HCT116 (cell line): Measurements from ENCODE around the gene MBTPS1. TPM values are rescaled to one million over a fixed set of nuclear protein-coding genes. Genes with fewer than 3 reads are reported as not detected.
A peak's percentile ranks its signal among the peaks of the same experiment; 100 is the strongest.

ENCODE experiments used
- ATAC-seq: fragments of 200-7000 bp; cut with Tn5 transposase; 2 replicates; pipeline ENCODE4 v1.9.1; 2020; ENCODE audit warnings: mild to moderate bottlenecking, moderate library complexity
- BruUV-seq: library from RNA; stranded (reverse); fragments of 400-500 nt; replicated peaks from 2 replicates; lab custom pipeline; 2021; lab: Mats Ljungman, UMichigan
- CTCF ChIA-PET: fragments of 300-600 bp; sonication (Branson Sonifier 250); formaldehyde crosslinking; loops from one replicate; lab custom pipeline; 2021; ENCODE audit warnings: antibody characterized with exemption; lab: Charles Lee
- POLR2A ChIA-PET: fragments of 300-600, 350-600 bp; sonication (Branson Sonifier 250); formaldehyde crosslinking; loops from one replicate; lab custom pipeline; 2021; ENCODE audit warnings: antibody characterized with exemption; lab: Charles Lee
- RAD21 ChIA-PET, 2 experiments: fragments of 300-600 bp; sonication (Branson Sonifier 250); formaldehyde crosslinking; loops; one replicate each; lab custom pipeline; 2023; ENCODE audit warnings: low total read pairs in 2 of 2; ENCODE audit not compliant: uncharacterized antibody in 2 of 2, unreplicated experiment in 2 of 2, low non-redundant PET in 1 of 2; lab: Charles Lee
- DNase-seq: peaks from one replicate; pipeline ENCODE4 v3.0.0-alpha.2; 2010; ENCODE audit warnings: low read depth, low spot score
- H2AFZ ChIP-seq: fragments of 200-600 bp; shearing (Covaris generic), sonication (generic); 2 replicates; pipeline ENCODE4 v1.6.1; 2017; ENCODE audit warnings: low read depth, mixed run types, mixed read lengths, antibody characterized with exemption, low read length; ENCODE audit not compliant: poor library complexity, severe bottlenecking
- H3K27ac ChIP-seq: 2 replicates; pipeline ENCODE4 v1.5.1; 2012; ENCODE audit warnings: low read depth, low read length
- H3K27me3 ChIP-seq: fragments of 200-600 bp; sonication (generic); 2 replicates; pipeline ENCODE4 v1.6.1; 2016; ENCODE audit warnings: mixed run types, low read length, mixed read lengths; ENCODE audit not compliant: insufficient read depth
- H3K36me3 ChIP-seq, 2 experiments: fragments of 200-500 bp in 1 of 2; fragments of 200-600 bp in 1 of 2; sonication (Bioruptor generic) in 1 of 2; sonication (generic) in 1 of 2; 2 replicates each; pipeline versions ENCODE4 v1.5.1 to v1.6.1; 2014 to 2016; ENCODE audit warnings: low read length in 2 of 2, inconsistent platforms in 1 of 2, mixed read lengths in 1 of 2, mixed run types in 1 of 2; ENCODE audit not compliant: insufficient read depth in 2 of 2, control insufficient read depth in 1 of 2
- H3K4me1 ChIP-seq, 2 experiments: fragments of 200-600 bp in 1 of 2; sonication (generic) in 1 of 2; 2 replicates each; pipeline versions ENCODE4 v1.5.1 to v1.6.1; 2012 to 2017; ENCODE audit warnings: low read length in 2 of 2, inconsistent platforms in 1 of 2, mild to moderate bottlenecking in 1 of 2, mixed read lengths in 1 of 2, mixed run types in 1 of 2, moderate library complexity in 1 of 2; ENCODE audit not compliant: insufficient read depth in 2 of 2, control insufficient read depth in 1 of 2
- H3K4me2 ChIP-seq: fragments of 200-600 bp; sonication (generic); 2 replicates; pipeline ENCODE4 v1.6.1; 2017; ENCODE audit warnings: mixed run types, low read length, mixed read lengths
- H3K4me3 ChIP-seq, 2 experiments: fragments of 200-600 bp in 1 of 2; sonication (generic) in 1 of 2; replicated peaks in 1 of 2; 2 replicates each; pipeline ENCODE4 v1.5.1; 2011 to 2016; ENCODE audit warnings: low read length in 2 of 2, control low read depth in 1 of 2, low read depth in 1 of 2, mild to moderate bottlenecking in 1 of 2, mixed read lengths in 1 of 2, mixed run types in 1 of 2
- H3K79me2 ChIP-seq: fragments of 200-600 bp; sonication (generic); 2 replicates; pipeline ENCODE4 v1.6.1; 2017; ENCODE audit warnings: mild to moderate bottlenecking, mixed run types, low read length, moderate library complexity, mixed read lengths; ENCODE audit not compliant: insufficient read depth
- H3K9ac ChIP-seq: fragments of 200-600 bp; sonication (generic); 2 replicates; pipeline ENCODE4 v1.6.1; 2016; ENCODE audit warnings: low read length, mixed read lengths
- H3K9me2 ChIP-seq: fragments of 200-600 bp; sonication (generic), shearing (Covaris generic); 2 replicates; pipeline ENCODE4 v1.6.1; 2017; ENCODE audit warnings: mixed run types, mild to moderate bottlenecking, moderate library complexity; ENCODE audit not compliant: insufficient read depth
- H3K9me3 ChIP-seq, 2 experiments: fragments of 200-500 bp in 1 of 2; fragments of 200-600 bp in 1 of 2; sonication (Bioruptor generic) in 1 of 2; sonication (generic) in 1 of 2; 2 replicates each; pipeline ENCODE4 v1.6.1; 2014 to 2017; ENCODE audit warnings: low read length in 2 of 2, mixed read lengths in 2 of 2, inconsistent platforms in 1 of 2, low read depth in 1 of 2, mild to moderate bottlenecking in 1 of 2, mixed run types in 1 of 2, moderate library complexity in 1 of 2; ENCODE audit not compliant: control insufficient read depth in 1 of 2, insufficient read depth in 1 of 2
- H4K20me1 ChIP-seq: fragments of 200-600 bp; sonication (generic), shearing (Covaris generic); 2 replicates; pipeline ENCODE4 v1.6.1; 2017; ENCODE audit warnings: mixed run types, mild to moderate bottlenecking, moderate library complexity; ENCODE audit not compliant: insufficient read depth
- CBX3 ChIP-seq: IDR thresholded peaks from 2 replicates; pipeline ENCODE4 v1.6.1; 2012; ENCODE audit warnings: low read depth
- CEBPB ChIP-seq: IDR thresholded peaks from 2 replicates; pipeline ENCODE4 v1.6.1; 2012; ENCODE audit warnings: low read depth
- EGR1 ChIP-seq: IDR thresholded peaks from 2 replicates; pipeline ENCODE4 v1.6.1; 2012; ENCODE audit warnings: low read depth
- ELF1 ChIP-seq: IDR thresholded peaks from 2 replicates; pipeline ENCODE4 v1.6.1; 2012; ENCODE audit warnings: low read depth, borderline replicate concordance
- EZH2 ChIP-seq: fragments of 200-600 bp; sonication (generic); IDR thresholded peaks from 2 replicates; pipeline ENCODE4 v1.6.1; 2017; ENCODE audit warnings: antibody characterized with exemption, mixed run types
- EZH2phosphoT487 ChIP-seq: fragments of 200-600 bp; IDR thresholded peaks from 2 replicates; pipeline ENCODE4 v1.6.1; 2018; ENCODE audit warnings: antibody characterized with exemption, borderline replicate concordance
- FOSL1 ChIP-seq: IDR thresholded peaks from 2 replicates; pipeline ENCODE4 v1.6.1; 2012; ENCODE audit warnings: low read depth
- JUND ChIP-seq: IDR thresholded peaks from 2 replicates; pipeline ENCODE4 v1.6.1; 2012
- POLR2A ChIP-seq: IDR thresholded peaks from 2 replicates; pipeline ENCODE4 v1.7.0; 2011; ENCODE audit warnings: borderline replicate concordance; ENCODE audit not compliant: insufficient read depth, insufficient read length; ENCODE audit errors: extremely low read depth
- POLR2AphosphoS5 ChIP-seq: IDR thresholded peaks from 2 replicates; pipeline ENCODE4 v1.6.1; 2011; ENCODE audit warnings: mild to moderate bottlenecking, low read depth, low read length, moderate library complexity
- RAD21 ChIP-seq: IDR thresholded peaks from 2 replicates; pipeline ENCODE4 v1.6.1; 2012; ENCODE audit warnings: low read depth, mild to moderate bottlenecking
- SIN3A ChIP-seq: IDR thresholded peaks from 2 replicates; pipeline ENCODE4 v1.6.1; 2012; ENCODE audit warnings: low read depth
- SP1 ChIP-seq: IDR thresholded peaks from 2 replicates; pipeline ENCODE4 v1.6.1; 2012; ENCODE audit warnings: low read depth
- TCF7L2 ChIP-seq: IDR thresholded peaks from 2 replicates; pipeline ENCODE4 v1.7.0; 2011; ENCODE audit warnings: borderline replicate concordance, inconsistent platforms; ENCODE audit not compliant: insufficient read depth, insufficient read length; ENCODE audit errors: extremely low read depth
- YY1 ChIP-seq: IDR thresholded peaks from 2 replicates; pipeline ENCODE4 v1.6.1; 2011; ENCODE audit warnings: low read length, low read depth, moderate library complexity, mild to moderate bottlenecking; ENCODE audit not compliant: insufficient replicate concordance; ENCODE audit errors: extremely low read depth
- ZNF274 ChIP-seq: fragments of 200-500 bp; sonication (Bioruptor generic); IDR thresholded peaks from 2 replicates; pipeline ENCODE4 v1.6.1; 2014; ENCODE audit warnings: mild to moderate bottlenecking, low read depth, low read length, inconsistent platforms
- intact Hi-C: fragments of 100-400 bp; cut with micrococcal nuclease; formaldehyde crosslinking; loops from 2 replicates; pipeline ENCODE4 v1.10.0; 2022
- total RNA-seq: library from RNA; stranded (reverse); gene quantifications from one replicate; pipeline ENCODE4 v1.2.1, GENCODE V29; 2021; ENCODE audit not compliant: unreplicated experiment
- TF ChIP-seq, protein P1 (sequence below): IDR thresholded peaks from 2 replicates; pipeline ENCODE4 v1.6.1; 2012
- TF ChIP-seq, protein P2 (sequence below), 3 experiments: fragments of 200-600 bp in 1 of 3; sonication (generic) in 1 of 3; IDR thresholded peaks in 2 of 3; conservative IDR thresholded peaks in 1 of 3; 2 replicates each; pipeline ENCODE4 v1.5.1; 2012 to 2017; ENCODE audit warnings: low read depth in 2 of 3, low read length in 2 of 3, antibody characterized with exemption in 1 of 3, borderline replicate concordance in 1 of 3, control low read depth in 1 of 3, mild to moderate bottlenecking in 1 of 3, mixed read lengths in 1 of 3, mixed run types in 1 of 3, moderate library complexity in 1 of 3; ENCODE audit not compliant: insufficient read depth in 1 of 3
- TF ChIP-seq, protein P3 (sequence below): IDR thresholded peaks from 2 replicates; pipeline ENCODE4 v1.6.1; 2011; ENCODE audit warnings: mild to moderate bottlenecking, low read length, moderate library complexity; ENCODE audit not compliant: insufficient replicate concordance; ENCODE audit errors: extremely low read depth
- TF ChIP-seq, protein P4 (sequence below): IDR thresholded peaks from 2 replicates; pipeline ENCODE4 v1.6.1; 2012; ENCODE audit warnings: low read depth

Gene MBTPS1
- total RNA-seq, 1 experiment from 2014 or later = 111 TPM

DNA sequence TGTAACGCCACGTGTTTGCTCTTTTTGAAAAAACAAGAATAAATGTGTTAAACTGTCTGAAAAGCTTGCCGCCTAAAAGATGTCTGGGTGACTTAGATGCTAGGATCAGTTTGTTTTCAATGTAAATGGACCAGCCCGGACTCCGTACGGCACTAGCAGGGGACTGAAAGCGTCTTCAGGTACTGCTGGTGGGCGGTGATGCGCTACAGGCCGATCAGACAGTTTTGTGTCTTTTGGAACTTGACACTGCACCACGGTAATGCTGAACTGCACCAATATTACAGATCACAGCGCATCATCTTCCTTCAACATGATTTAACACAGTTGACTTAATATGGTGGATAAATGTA lies 727 bp upstream of the MBTPS1 start:
- ChIA-PET POLR2A (interaction anchor here (1.0 to 1.3 kb wide), 5 partner anchors 15 to 389 kb away, joined by 3 to 7 read pairs (median 4); partner anchors contain the start of gene TAF1C), RAD21 (interaction anchor here in 1 of 2 experiments (1.2 kb wide), 1 partner anchor 69 kb away, joined by 5 read pairs; the partner anchor contains the start of gene TAF1C), CTCF (interaction anchor here (1.2 to 2.3 kb wide), 6 partner anchors 17 to 389 kb away, joined by 3 to 13 read pairs (median 4); partner anchors contain the start of gene TAF1C)
- no peaks in the 10 kb centered on the region for H3K36me3 ChIP-seq
- peak overlapping the region; percentile 96 for H3K4me2 ChIP-seq
- H3K4me3 ChIP-seq = peak overlapping the region; percentile 60 to 81
- peaks cover 11 to 22% of the 10 kb centered on the region in 2 experiments for H3K4me1 ChIP-seq
- no peak for ATAC-seq
- no peak for DNase-seq
- peaks cover 39% of the 10 kb centered on the region for H3K79me2 ChIP-seq
- peak overlapping the region; percentile 84 for H3K27ac ChIP-seq
- H3K27me3 ChIP-seq = no peaks in the 10 kb centered on the region
- H3K9me2 ChIP-seq = no peaks in the 10 kb centered on the region; the same call in 1 of the 2 replicates
- H3K9ac ChIP-seq = peak overlapping the region; percentile 95
- peak overlapping the region; percentile 74 for H2AFZ ChIP-seq
- BruUV-seq = no TSS peak
- no peaks in the 10 kb centered on the region for H3K9me3 ChIP-seq
- TF ChIP-seq JUND (no peak), TCF7L2 (no peak), POLR2A (no peak), CBX3 (no peak), EGR1 (no peak), RAD21 (no peak), ZNF274 (no peak), ELF1 (no peak), EZH2phosphoT487 (no peak), CEBPB (no peak), SIN3A (no peak), FOSL1 (no peak), SP1 (no peak), POLR2AphosphoS5 (no peak), EZH2 (no peak), YY1 (no peak)
- TF ChIP-seq, protein P1, sequence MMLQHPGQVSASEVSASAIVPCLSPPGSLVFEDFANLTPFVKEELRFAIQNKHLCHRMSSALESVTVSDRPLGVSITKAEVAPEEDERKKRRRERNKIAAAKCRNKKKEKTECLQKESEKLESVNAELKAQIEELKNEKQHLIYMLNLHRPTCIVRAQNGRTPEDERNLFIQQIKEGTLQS = no peak
- TF ChIP-seq, protein P2, sequence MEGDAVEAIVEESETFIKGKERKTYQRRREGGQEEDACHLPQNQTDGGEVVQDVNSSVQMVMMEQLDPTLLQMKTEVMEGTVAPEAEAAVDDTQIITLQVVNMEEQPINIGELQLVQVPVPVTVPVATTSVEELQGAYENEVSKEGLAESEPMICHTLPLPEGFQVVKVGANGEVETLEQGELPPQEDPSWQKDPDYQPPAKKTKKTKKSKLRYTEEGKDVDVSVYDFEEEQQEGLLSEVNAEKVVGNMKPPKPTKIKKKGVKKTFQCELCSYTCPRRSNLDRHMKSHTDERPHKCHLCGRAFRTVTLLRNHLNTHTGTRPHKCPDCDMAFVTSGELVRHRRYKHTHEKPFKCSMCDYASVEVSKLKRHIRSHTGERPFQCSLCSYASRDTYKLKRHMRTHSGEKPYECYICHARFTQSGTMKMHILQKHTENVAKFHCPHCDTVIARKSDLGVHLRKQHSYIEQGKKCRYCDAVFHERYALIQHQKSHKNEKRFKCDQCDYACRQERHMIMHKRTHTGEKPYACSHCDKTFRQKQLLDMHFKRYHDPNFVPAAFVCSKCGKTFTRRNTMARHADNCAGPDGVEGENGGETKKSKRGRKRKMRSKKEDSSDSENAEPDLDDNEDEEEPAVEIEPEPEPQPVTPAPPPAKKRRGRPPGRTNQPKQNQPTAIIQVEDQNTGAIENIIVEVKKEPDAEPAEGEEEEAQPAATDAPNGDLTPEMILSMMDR (IDR thresholded peaks at IDR 0.05 in 2 of 3, conservative IDR thresholded peaks at IDR 0.05 in 1 of 3; ENCODE audit: borderline replicate concordance in 1 of 3, insufficient read depth in 1 of 3, low read depth in 2 of 3, low read length in 2 of 3) = no peak
- TF ChIP-seq, protein P3, sequence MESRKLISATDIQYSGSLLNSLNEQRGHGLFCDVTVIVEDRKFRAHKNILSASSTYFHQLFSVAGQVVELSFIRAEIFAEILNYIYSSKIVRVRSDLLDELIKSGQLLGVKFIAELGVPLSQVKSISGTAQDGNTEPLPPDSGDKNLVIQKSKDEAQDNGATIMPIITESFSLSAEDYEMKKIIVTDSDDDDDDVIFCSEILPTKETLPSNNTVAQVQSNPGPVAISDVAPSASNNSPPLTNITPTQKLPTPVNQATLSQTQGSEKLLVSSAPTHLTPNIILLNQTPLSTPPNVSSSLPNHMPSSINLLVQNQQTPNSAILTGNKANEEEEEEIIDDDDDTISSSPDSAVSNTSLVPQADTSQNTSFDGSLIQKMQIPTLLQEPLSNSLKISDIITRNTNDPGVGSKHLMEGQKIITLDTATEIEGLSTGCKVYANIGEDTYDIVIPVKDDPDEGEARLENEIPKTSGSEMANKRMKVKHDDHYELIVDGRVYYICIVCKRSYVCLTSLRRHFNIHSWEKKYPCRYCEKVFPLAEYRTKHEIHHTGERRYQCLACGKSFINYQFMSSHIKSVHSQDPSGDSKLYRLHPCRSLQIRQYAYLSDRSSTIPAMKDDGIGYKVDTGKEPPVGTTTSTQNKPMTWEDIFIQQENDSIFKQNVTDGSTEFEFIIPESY = no peak
- TF ChIP-seq, protein P4, sequence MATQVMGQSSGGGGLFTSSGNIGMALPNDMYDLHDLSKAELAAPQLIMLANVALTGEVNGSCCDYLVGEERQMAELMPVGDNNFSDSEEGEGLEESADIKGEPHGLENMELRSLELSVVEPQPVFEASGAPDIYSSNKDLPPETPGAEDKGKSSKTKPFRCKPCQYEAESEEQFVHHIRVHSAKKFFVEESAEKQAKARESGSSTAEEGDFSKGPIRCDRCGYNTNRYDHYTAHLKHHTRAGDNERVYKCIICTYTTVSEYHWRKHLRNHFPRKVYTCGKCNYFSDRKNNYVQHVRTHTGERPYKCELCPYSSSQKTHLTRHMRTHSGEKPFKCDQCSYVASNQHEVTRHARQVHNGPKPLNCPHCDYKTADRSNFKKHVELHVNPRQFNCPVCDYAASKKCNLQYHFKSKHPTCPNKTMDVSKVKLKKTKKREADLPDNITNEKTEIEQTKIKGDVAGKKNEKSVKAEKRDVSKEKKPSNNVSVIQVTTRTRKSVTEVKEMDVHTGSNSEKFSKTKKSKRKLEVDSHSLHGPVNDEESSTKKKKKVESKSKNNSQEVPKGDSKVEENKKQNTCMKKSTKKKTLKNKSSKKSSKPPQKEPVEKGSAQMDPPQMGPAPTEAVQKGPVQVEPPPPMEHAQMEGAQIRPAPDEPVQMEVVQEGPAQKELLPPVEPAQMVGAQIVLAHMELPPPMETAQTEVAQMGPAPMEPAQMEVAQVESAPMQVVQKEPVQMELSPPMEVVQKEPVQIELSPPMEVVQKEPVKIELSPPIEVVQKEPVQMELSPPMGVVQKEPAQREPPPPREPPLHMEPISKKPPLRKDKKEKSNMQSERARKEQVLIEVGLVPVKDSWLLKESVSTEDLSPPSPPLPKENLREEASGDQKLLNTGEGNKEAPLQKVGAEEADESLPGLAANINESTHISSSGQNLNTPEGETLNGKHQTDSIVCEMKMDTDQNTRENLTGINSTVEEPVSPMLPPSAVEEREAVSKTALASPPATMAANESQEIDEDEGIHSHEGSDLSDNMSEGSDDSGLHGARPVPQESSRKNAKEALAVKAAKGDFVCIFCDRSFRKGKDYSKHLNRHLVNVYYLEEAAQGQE = no peak
- no peaks in the 10 kb centered on the region for H4K20me1 ChIP-seq
- intact Hi-C loops = loop anchor here (2.0 kb wide), 1 partner anchor 27 kb away; the partner anchor contains the start of genes DNAAF1 and HSDL1
